B cell (primary cell): ENCODE results near the gene PELI2. TPM values are rescaled to one million over a fixed set of nuclear protein-coding genes. Genes with fewer than 3 reads are reported as not detected.

Source experiments
- ATAC-seq: fragments of 200-7000 bp; cut with Tn5 transposase; one replicate; pipeline ENCODE4 v1.10.0; 2021; ENCODE audit warnings: low read depth, mild to moderate bottlenecking, moderate number of reproducible peaks, moderate library complexity
- CTCF ChIA-PET: fragments of 350-600 bp; sonication (Branson Sonifier 250); formaldehyde crosslinking; loops from one replicate; lab custom pipeline; 2021; ENCODE audit warnings: antibody characterized with exemption, inconsistent platforms; lab: Charles Lee
- POLR2A ChIA-PET: fragments of 350-600 bp; sonication (Branson Sonifier 250); formaldehyde crosslinking; loops from one replicate; lab custom pipeline; 2021; ENCODE audit warnings: antibody characterized with exemption; lab: Charles Lee
- DNase-seq: peaks from one replicate; pipeline ENCODE4 v3.0.0; 2013
- H2AFZ ChIP-seq: 2 replicates; pipeline ENCODE4 v1.6.1; 2012; ENCODE audit warnings: mild to moderate bottlenecking, low read depth, low read length; ENCODE audit not compliant: insufficient read depth, poor library complexity, severe bottlenecking
- H3K27ac ChIP-seq, 2 donors: 1 replicate in 1 of 2; 2 replicates in 1 of 2; pipeline ENCODE4 v1.5.1; 2012 to 2013; ENCODE audit warnings: low read length in 2 of 2, mild to moderate bottlenecking in 2 of 2, moderate library complexity in 1 of 2
- H3K27me3 ChIP-seq, 4 experiments: fragments of 200-600 bp in 1 of 4; sonication (generic) in 1 of 4; replicated peaks in 1 of 4; 1 replicate in 2 of 4; 2 replicates in 2 of 4; pipeline versions ENCODE4 v1.6.1 to v1.7.0; 2013 to 2016; ENCODE audit warnings: low read length in 3 of 4, mild to moderate bottlenecking in 2 of 4, mixed read lengths in 1 of 4, moderate library complexity in 1 of 4; ENCODE audit not compliant: insufficient read depth in 4 of 4, control insufficient read depth in 3 of 4; ENCODE audit errors: control extremely low read depth in 1 of 4
- H3K36me3 ChIP-seq, 2 experiments: replicated peaks in 1 of 2; 1 replicate in 1 of 2; 2 replicates in 1 of 2; pipeline versions ENCODE4 v1.6.1 to v1.7.1; 2013; ENCODE audit warnings: low read length in 1 of 2; ENCODE audit not compliant: insufficient read depth in 2 of 2, control insufficient read depth in 1 of 2; ENCODE audit errors: control extremely low read depth in 1 of 2, extremely low read depth in 1 of 2
- H3K4me1 ChIP-seq, 2 donors: fragments of 200-600 bp in 1 of 2; sonication (generic) in 1 of 2; 1 replicate in 1 of 2; 2 replicates in 1 of 2; pipeline versions ENCODE4 v1.5.1 to v1.6.1; 2013 to 2017; ENCODE audit warnings: low read length in 2 of 2; ENCODE audit not compliant: control insufficient read depth in 2 of 2, insufficient read depth in 2 of 2
- H3K4me2 ChIP-seq: replicated peaks from 2 replicates; pipeline ENCODE3; 2012; ENCODE audit warnings: mild to moderate bottlenecking, low read depth, low read length; ENCODE audit not compliant: poor library complexity, severe bottlenecking
- H3K4me3 ChIP-seq, 5 experiments: fragments of 200-600 bp in 1 of 5; sonication (generic) in 1 of 5; 1 replicate in 3 of 5; 2 replicates in 2 of 5; pipeline versions ENCODE4 v1.5.1 to v1.7.0; 2011 to 2016; ENCODE audit warnings: low read length in 4 of 5, mild to moderate bottlenecking in 4 of 5, low read depth in 2 of 5, control low read depth in 1 of 5, moderate library complexity in 1 of 5; ENCODE audit not compliant: insufficient read depth in 1 of 5; ENCODE audit errors: control extremely low read depth in 1 of 5, extremely low read depth in 1 of 5
- H3K79me2 ChIP-seq: fragments of 200-600 bp; sonication (generic); one replicate; pipeline ENCODE4 v1.6.0; 2016; ENCODE audit warnings: low read length; ENCODE audit not compliant: control insufficient read depth, insufficient read depth
- H3K9ac ChIP-seq: fragments of 200-600 bp; sonication (generic); 2 replicates; pipeline ENCODE4 v1.6.1; 2017; ENCODE audit warnings: mild to moderate bottlenecking, low read length, moderate library complexity
- H3K9me3 ChIP-seq, 3 donors: one replicate each; pipeline versions ENCODE4 v1.6.1 to v1.7.1; 2013; ENCODE audit warnings: low read length in 2 of 3; ENCODE audit not compliant: control insufficient read depth in 2 of 3, insufficient read depth in 1 of 3; ENCODE audit errors: control extremely low read depth in 1 of 3
- H4K20me1 ChIP-seq: 2 replicates; pipeline ENCODE4 v1.6.0; 2012; ENCODE audit warnings: mild to moderate bottlenecking, low read length; ENCODE audit not compliant: insufficient read depth, control insufficient read depth, poor library complexity, severe bottlenecking
- H3K27ac Mint-ChIP-seq: one replicate; pipeline ENCODE4 v1.8.0; 2021; ENCODE audit warnings: mixed read lengths
- H3K27me3 Mint-ChIP-seq: one replicate; pipeline ENCODE4 v1.8.0; 2021; ENCODE audit warnings: mixed read lengths
- H3K4me1 Mint-ChIP-seq: one replicate; pipeline ENCODE4 v1.8.0; 2021; ENCODE audit warnings: mixed read lengths
- H3K4me3 Mint-ChIP-seq: one replicate; pipeline ENCODE4 v1.8.0; 2021; ENCODE audit warnings: mixed read lengths
- H3K9me3 Mint-ChIP-seq: one replicate; pipeline ENCODE4 v1.8.0; 2022; ENCODE audit warnings: mixed read lengths; ENCODE audit not compliant: insufficient read depth
- CTCF ChIP-seq: fragments of 200-600 bp; IDR thresholded peaks from one replicate; pipeline ENCODE4 v1.8.0; 2022; ENCODE audit warnings: antibody characterized with exemption, mild to moderate bottlenecking
- EZH2 ChIP-seq: IDR thresholded peaks from 2 replicates; pipeline ENCODE4 v1.6.1; 2012; ENCODE audit warnings: borderline replicate concordance, low read depth, mild to moderate bottlenecking, moderate library complexity, low read length; ENCODE audit not compliant: insufficient read depth, poor library complexity, severe bottlenecking
- WGBS: methylation state at CpG from one replicate; pipeline ENCODE4 v1.1.5; 2013; ENCODE audit warnings: missing lambda C conversion rate; ENCODE audit not compliant: insufficient coverage; 5-methylcytosine and 5-hydroxymethylcytosine counted together
- intact Hi-C: fragments of 100-400 bp; cut with micrococcal nuclease; formaldehyde crosslinking; loops from one replicate; pipeline ENCODE4 v1.10.0; 2022
- polyA plus RNA-seq: library from polyadenylated mRNA; depleted of rRNA; stranded (reverse); fragments of >200 nt; gene quantifications from 2 replicates; pipeline ENCODE4 v1.2.3, GENCODE V29; 2012
- total RNA-seq, 2 donors: library from RNA; stranded (reverse); fragments of 120-200 nt in 1 of 2; gene quantifications; 1 replicate in 1 of 2; 2 replicates in 1 of 2; pipeline versions ENCODE4 v1.2.3 to v1.2.4, GENCODE V29; 2013 to 2022

Gene PELI2
- total and polyA plus RNA-seq, 2 donors (not counting 1 experiment from before 2014, with no cell fraction given) = 5.7 to 13.4 TPM

GRCh38 chr14:56119201-56119981 is 1.2 kb downstream of the PELI2 start:
- under 1% methylated on average over 49 of the region's 53 CpGs for WGBS
- DNase-seq (peak; percentile 57), ATAC-seq (no peak)
- no peaks in the 10 kb centered on the region for H3K36me3 ChIP-seq
- peak overlapping the region; percentile 81 for H3K9ac ChIP-seq
- peaks cover 51% of the 10 kb centered on the region for H3K79me2 ChIP-seq
- peak overlapping the region; percentile 50 to 90 (median 71) for H3K4me3 ChIP-seq
- H3K9me3 ChIP-seq = no peaks in the 10 kb centered on the region
- Mint-ChIP-seq H3K27me3 (peaks cover 3% of the 10 kb centered on the region), H3K4me1 (peaks cover 53% of the 10 kb centered on the region), H3K27ac (peak overlapping the region; percentile 79), H3K9me3 (no peaks in the 10 kb centered on the region), H3K4me3 (peak overlapping the region; percentile 89)
- H3K4me2 ChIP-seq = peak overlapping the region; percentile 90
- H4K20me1 ChIP-seq = peaks cover 20% of the 10 kb centered on the region
- no peak for TF ChIP-seq CTCF
- no peak for TF ChIP-seq EZH2
- peak overlapping the region in 1 of 2 donors; percentile 58 for H3K27ac ChIP-seq
- intact Hi-C loops = loop anchor here (2.0 to 10.0 kb wide), 8 partner anchors 13 to 1611 kb away; partner anchors contain the start of genes AP5M1, CGRRF1, EXOC5 and FBXO34
- peaks cover 0 to 4% (median 0%) of the 10 kb centered on the region in 4 experiments for H3K27me3 ChIP-seq
- ChIA-PET POLR2A (interaction anchor here (0.6 kb wide), 1 partner anchor 17 kb away, joined by 4 read pairs; no protein-coding TSS in a partner anchor), CTCF (interaction anchor here (1.6 kb wide), 1 partner anchor 8 kb away, joined by 7 read pairs; no protein-coding TSS in a partner anchor)
- H2AFZ ChIP-seq = peak overlapping the region; percentile 77
- H3K4me1 ChIP-seq = peaks cover 18 to 26% of the 10 kb centered on the region in 2 donors
